Upper lobe of left lung (tissue), 4 donors: Measurements from ENCODE around the gene KCNAB1.

ENCODE experiments used
- EP300 ChIP-seq, 4 donors: sonication (generic); formaldehyde crosslinking; IDR thresholded peaks; one replicate each; pipeline ENCODE4 v1.5.1; 2017; ENCODE audit warnings: antibody characterized with exemption in 4 of 4, control low read depth in 2 of 4
- POLR2A ChIP-seq, 4 donors: fragments of 450-650 bp; IDR thresholded peaks; one replicate each; pipeline ENCODE4 v1.5.1; 2016 to 2017; ENCODE audit warnings: antibody characterized with exemption in 4 of 4, mild to moderate bottlenecking in 2 of 4
- TF ChIP-seq, protein P1 (sequence below), 6 experiments: fragments of 450-650 bp in 4 of 6; fragments of 200-600 bp in 2 of 6; sonication (generic) in 2 of 6; IDR thresholded peaks; one replicate each; pipeline ENCODE4 v1.5.1; 2016 to 2019; ENCODE audit warnings: antibody characterized with exemption in 6 of 6

DNA sequence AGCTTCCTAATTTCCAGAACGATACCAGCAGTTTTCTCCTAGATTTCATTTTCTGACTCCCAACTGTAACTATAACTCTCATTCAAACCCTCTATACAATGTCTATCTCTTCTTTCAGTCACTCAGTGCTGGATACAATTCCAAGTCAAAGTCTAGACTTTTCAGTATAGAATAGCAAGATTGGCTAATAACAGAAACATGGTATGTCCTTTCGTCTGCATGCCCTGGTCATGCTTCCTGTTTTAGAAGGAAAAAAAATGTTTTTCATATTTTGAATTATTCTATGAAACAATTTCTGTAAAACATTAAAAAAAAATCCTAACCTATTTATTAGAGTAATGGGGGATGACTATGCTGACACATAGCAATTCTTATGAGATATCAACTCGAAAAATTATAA lies 180.0 kb downstream of the KCNAB1 start:
- TF ChIP-seq, protein P1, sequence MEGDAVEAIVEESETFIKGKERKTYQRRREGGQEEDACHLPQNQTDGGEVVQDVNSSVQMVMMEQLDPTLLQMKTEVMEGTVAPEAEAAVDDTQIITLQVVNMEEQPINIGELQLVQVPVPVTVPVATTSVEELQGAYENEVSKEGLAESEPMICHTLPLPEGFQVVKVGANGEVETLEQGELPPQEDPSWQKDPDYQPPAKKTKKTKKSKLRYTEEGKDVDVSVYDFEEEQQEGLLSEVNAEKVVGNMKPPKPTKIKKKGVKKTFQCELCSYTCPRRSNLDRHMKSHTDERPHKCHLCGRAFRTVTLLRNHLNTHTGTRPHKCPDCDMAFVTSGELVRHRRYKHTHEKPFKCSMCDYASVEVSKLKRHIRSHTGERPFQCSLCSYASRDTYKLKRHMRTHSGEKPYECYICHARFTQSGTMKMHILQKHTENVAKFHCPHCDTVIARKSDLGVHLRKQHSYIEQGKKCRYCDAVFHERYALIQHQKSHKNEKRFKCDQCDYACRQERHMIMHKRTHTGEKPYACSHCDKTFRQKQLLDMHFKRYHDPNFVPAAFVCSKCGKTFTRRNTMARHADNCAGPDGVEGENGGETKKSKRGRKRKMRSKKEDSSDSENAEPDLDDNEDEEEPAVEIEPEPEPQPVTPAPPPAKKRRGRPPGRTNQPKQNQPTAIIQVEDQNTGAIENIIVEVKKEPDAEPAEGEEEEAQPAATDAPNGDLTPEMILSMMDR (IDR thresholded peaks at IDR 0.05) = no peak
- no peak for TF ChIP-seq POLR2A (IDR thresholded peaks at IDR 0.05)
- no peak for TF ChIP-seq EP300 (IDR thresholded peaks at IDR 0.05)
